ENCODE data around the gene LLGL2. TPM values are rescaled to one million over a fixed set of nuclear protein-coding genes. Genes with fewer than 3 reads are reported as not detected.

Gene LLGL2
- total RNA-seq, 2 experiments from 2014 or later: 10.6 to 13.1 TPM

GRCh38 chr17:75558666-75559530 lies 33.4 kb downstream of the LLGL2 start:
- CTCF ChIA-PET: no interaction called here
- POLR2A ChIA-PET: no interaction called here

GRCh38 chr17:75559958-75560533 lies 34.5 kb downstream of the LLGL2 start:
- POLR2A ChIA-PET: no interaction called here
- CTCF ChIA-PET: interaction anchor here (1.1 kb wide), 1 partner anchor 85 kb away, joined by 3 read pairs; no protein-coding TSS in a partner anchor

- CTCF ChIA-PET: no interaction called here
- POLR2A ChIA-PET: no interaction called here
These were observed 36.6 kb downstream of the LLGL2 start for GRCh38 chr17:75561927-75562603.

- POLR2A ChIA-PET: no interaction called here
- CTCF ChIA-PET: no interaction called here
These were observed 37.7 kb downstream of the LLGL2 start for GRCh38 chr17:75563063-75563758.

GRCh38 chr17:75564195-75564594 lies 38.7 kb downstream of the LLGL2 start:
- ChIA-PET POLR2A (no interaction called here), CTCF (no interaction called here)

GRCh38 chr17:75565066-75565465 lies 39.6 kb downstream of the LLGL2 start:
- ChIA-PET CTCF (no interaction called here), POLR2A (no interaction called here)

- ChIA-PET POLR2A (no interaction called here), CTCF (no interaction called here)
These were observed 40.1 kb downstream of the LLGL2 start for GRCh38 chr17:75565618-75566017.

- ChIA-PET POLR2A (no interaction called here), CTCF (no interaction called here)
These were observed 40.9 kb downstream of the LLGL2 start for GRCh38 chr17:75566416-75566815.

GRCh38 chr17:75566834-75567233 lies 41.3 kb downstream of the LLGL2 start:
- ChIA-PET POLR2A (no interaction called here), CTCF (no interaction called here)

GRCh38 chr17:75568412-75569255 lies 43.1 kb downstream of the LLGL2 start:
- ChIA-PET CTCF (no interaction called here), POLR2A (interaction anchor here (0.6 kb wide), 1 partner anchor 228 kb away, joined by 4 read pairs; no protein-coding TSS in a partner anchor)

GRCh38 chr17:75570034-75570676 lies 44.7 kb downstream of the LLGL2 start:
- ChIA-PET CTCF (no interaction called here), POLR2A (no interaction called here)

GRCh38 chr17:75570772-75571171 lies 45.3 kb downstream of the LLGL2 start:
- CTCF ChIA-PET: interaction anchor here (1.1 kb wide), 1 partner anchor 31 kb away, joined by 4 read pairs; no protein-coding TSS in a partner anchor
- POLR2A ChIA-PET: no interaction called here

- POLR2A ChIA-PET: no interaction called here
- CTCF ChIA-PET: interaction anchor here (1.1 kb wide), 1 partner anchor 30 kb away, joined by 4 read pairs; no protein-coding TSS in a partner anchor
These were observed 45.8 kb downstream of the LLGL2 start for GRCh38 chr17:75571197-75571884.

GRCh38 chr17:75571885-75572215 lies 46.4 kb downstream of the LLGL2 start:
- ChIA-PET POLR2A (no interaction called here), CTCF (interaction anchor here (1.1 kb wide), 1 partner anchor 30 kb away, joined by 4 read pairs; no protein-coding TSS in a partner anchor)

- CTCF ChIA-PET: no interaction called here
- POLR2A ChIA-PET: no interaction called here
These were observed 47.4 kb downstream of the LLGL2 start for GRCh38 chr17:75572713-75573539.

GRCh38 chr17:75573540-75573957 lies 48.1 kb downstream of the LLGL2 start:
- ChIA-PET POLR2A (no interaction called here), CTCF (no interaction called here)

- CTCF ChIA-PET: no interaction called here
- POLR2A ChIA-PET: no interaction called here
These were observed 48.5 kb downstream of the LLGL2 start for GRCh38 chr17:75573994-75574393.

Data from activated CD8-positive, alpha-beta memory T cell treated with anti-CD3 and anti-CD28 coated beads for 36 hours (primary cell).